ENCODE results near the gene ERAS.
"Not testable (repeated sequence)": the region's sequence is repeated elsewhere in the genome, so short reads cannot be mapped to it uniquely, and the experiment has no call there.

- not testable (repeated sequence) for TF ChIP-seq CTCF (conservative IDR thresholded peaks at IDR 0.05; ENCODE audit: low read length); EZH2phosphoT487 (IDR thresholded peaks at IDR 0.05; ENCODE audit: borderline replicate concordance)
Observed at GRCh38 chrX:48872017-48872416, 45.7 kb downstream of the ERAS start.

Measured in Loucy (cell line).